Fibroblast of skin of left biceps (primary cell): ENCODE data around the gene KCNJ8.

Experiments
- DNase-seq, 2 experiments: peaks; one replicate each; pipeline ENCODE4 v3.0.0-alpha.2; 2013; ENCODE audit warnings: low read depth in 2 of 2

KCNJ8 gene

GRCh38 chr12:21715386-21715785 is 59.1 kb downstream of the KCNJ8 start:
- no peak for DNase-seq
